ENCODE data around the gene HBZ.
A peak's percentile ranks its signal among the peaks of the same experiment; 100 is the strongest.
"Not testable (repeated sequence)": the region's sequence is repeated elsewhere in the genome, so short reads cannot be mapped to it uniquely, and the experiment has no call there.

The HBZ gene

DNA sequence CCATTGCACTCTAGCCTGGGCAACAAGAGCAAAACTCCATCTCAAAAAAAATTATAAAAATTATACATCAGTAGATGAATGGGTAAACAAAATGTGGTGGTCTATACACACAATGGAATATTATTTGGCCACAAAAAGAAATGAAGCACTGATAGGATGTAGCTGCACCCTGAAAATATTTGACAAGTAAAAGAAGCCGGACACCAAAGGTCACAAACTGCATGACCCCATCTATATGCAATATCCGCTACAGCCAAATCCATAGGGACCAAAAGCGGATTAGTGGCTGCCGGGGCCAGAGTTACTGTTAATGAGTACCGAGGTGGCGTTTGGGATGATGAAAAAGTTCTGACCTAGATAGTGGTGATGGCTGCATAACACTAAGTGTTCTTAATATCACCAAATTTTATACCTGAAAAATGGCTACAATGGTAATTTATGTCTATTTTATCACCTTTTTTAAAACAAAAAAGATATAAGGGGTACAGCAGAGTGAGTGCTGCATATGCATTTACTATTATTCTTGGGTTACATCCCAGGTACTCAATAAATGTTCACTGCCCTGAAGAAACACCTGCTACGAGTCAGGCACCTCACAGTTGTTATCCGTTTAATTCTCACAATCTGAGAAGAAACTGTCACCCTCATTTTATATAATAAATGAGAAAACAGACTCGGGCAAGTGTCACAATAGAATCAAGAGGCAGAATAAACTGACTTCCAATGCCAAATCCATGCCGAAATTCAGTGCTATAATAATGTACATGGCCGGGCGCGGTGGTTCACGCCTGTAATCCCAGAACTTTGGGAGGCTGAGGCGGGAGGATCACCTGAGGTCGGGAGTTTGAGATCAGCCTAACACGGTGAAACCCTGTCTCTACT, 27.0 kb downstream of the HBZ start:
- DNase-seq (ENCODE audit: low read depth), result no peak

DNA sequence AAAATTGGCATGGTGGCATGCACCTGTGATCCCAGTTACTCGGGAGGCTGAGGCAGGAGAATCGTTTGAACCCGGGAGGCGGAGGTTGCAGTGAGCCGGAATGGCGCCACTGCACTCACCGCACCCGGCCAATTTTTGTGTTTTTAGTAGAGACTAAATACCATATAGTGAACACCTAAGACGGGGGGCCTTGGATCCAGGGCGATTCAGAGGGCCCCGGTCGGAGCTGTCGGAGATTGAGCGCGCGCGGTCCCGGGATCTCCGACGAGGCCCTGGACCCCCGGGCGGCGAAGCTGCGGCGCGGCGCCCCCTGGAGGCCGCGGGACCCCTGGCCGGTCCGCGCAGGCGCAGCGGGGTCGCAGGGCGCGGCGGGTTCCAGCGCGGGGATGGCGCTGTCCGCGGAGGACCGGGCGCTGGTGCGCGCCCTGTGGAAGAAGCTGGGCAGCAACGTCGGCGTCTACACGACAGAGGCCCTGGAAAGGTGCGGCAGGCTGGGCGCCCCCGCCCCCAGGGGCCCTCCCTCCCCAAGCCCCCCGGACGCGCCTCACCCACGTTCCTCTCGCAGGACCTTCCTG, 27.7 kb downstream of the HBZ start, which contains the start of gene HBQ1:
TSS of gene HBQ1 (plus strand) at position 359 of the 575 bp plus-strand sequence. CDS start at position 387, 28 bp downstream.
- DNase-seq (ENCODE audit: low read depth), result no peak

DNA sequence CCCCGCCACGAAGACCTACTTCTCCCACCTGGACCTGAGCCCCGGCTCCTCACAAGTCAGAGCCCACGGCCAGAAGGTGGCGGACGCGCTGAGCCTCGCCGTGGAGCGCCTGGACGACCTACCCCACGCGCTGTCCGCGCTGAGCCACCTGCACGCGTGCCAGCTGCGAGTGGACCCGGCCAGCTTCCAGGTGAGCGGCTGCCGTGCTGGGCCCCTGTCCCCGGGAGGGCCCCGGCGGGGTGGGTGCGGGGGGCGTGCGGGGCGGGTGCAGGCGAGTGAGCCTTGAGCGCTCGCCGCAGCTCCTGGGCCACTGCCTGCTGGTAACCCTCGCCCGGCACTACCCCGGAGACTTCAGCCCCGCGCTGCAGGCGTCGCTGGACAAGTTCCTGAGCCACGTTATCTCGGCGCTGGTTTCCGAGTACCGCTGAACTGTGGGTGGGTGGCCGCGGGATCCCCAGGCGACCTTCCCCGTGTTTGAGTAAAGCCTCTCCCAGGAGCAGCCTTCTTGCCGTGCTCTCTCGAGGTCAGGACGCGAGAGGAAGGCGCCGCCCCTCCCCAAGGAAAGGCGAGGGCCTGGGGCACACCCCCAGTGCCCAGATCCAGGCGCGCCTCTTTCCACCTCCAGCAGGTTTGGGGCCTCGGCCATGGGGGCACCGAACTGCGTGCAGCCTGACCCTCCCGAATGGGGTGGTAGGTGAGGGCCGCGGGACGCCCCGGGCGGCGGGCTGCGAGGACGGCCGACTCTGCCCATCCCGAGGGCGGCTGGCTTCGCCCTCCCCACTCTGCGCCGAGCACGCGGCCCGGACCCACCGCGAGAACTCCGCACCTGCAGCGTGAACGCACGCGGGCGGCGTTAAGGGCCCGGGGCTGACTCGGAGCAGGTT, 28.5 kb downstream of the HBZ start:
- DNase-seq (ENCODE audit: low read depth), result peak; percentile 72

DNA sequence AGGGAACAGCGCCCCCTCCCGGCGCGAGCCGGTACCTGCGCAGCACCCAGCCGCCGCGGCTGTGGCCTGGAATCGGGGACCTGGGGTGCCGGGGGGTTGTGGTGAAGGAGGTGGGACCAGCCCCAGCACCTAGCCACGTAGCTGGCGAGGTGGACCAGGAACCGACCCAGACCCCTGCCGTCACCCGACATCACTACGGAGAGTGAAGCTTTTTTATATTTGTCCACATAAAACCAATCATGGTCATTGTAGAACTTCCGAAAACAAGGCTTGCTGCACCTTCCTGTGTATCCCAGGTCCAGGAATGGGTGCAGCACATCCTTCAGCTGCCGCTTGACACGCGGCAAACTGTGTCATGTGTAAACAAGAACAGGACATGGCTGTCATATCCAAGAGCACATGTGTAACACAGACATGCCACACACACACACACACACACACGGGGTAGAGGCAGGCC, 29.1 kb downstream of the HBZ start:
- no peak for DNase-seq (ENCODE audit: low read depth)

DNA sequence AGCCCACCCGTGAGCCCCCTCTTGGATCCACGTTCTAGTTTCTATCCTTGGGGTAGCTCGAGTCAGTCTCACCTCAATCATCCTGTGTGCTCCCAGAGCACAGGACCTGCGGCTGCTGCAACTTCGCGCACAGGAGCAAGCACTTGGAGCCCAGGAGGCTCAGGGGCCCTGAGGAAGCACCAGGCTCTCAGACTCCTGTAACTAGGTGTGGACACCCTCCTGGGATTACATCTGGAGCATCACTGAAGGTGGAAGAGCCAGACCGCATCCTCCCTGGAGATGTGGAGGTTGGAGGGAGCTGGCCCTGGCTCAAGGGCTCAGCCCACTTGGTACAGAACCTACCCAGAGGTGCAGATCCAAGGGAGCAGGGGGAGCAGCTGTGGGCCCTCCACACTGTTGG, 30.6 kb downstream of the HBZ start:
- no peak for DNase-seq (ENCODE audit: low read depth)

DNA sequence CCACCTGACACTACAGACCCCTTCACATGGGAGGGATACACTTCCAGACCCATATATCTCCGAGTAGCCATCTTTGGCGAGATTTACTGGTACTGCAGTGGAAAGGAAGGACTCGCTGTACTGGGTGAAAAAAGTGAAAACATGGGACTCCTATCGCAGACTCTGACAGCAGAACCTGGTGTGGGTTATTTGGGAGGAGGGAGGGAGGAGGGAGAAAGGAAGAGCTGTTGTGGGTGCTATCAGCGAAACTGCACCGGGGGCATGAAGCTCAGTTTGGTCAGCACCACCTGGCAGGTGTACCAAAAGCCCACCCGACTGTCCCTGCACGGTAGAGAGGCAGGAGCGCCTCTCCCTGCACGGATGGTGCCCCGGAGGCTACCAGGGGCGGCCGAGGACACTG, 32.8 kb downstream of the HBZ start:
- no peak for DNase-seq (ENCODE audit: low read depth)

DNA sequence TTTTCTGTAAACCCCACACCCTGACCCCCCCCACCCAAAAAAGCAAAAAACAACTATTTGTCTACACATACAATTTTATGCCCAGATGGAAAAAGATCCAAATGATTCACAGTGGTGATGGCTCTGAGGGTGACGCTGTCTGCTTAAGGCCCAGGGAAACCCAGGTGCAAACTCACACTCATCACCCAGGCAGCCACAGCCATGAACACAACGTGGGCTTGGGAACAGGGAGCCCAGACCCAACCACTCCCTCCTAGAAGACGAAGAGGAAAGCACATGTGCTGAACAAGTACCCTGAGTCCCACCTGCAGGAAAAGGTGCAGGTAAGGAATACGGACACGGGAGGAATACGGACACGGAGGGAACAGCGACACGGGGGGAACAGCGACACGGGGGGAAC, 33.2 kb downstream of the HBZ start:
- DNase-seq (ENCODE audit: low read depth), result no peak

DNA sequence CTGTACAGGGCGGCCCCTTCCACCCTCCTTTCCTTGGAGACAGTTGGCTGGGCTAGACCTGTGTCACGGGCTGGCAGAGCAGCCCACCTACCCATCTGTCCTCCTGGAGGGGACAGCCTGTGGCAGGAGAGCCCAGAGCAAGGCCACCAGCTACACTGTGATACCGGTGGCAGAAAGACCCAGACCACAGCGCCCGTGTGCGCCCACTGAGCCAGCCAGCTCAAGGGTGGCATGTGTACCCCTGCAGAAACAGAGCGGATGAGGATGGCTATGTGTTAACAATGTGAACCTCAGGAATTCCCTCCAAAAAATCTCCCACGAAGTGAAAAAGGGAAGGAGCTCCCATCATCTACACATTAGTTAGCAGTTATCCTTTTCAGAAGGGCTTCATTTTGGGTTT, 34.9 kb downstream of the HBZ start:
- DNase-seq (ENCODE audit: low read depth), result no peak

DNA sequence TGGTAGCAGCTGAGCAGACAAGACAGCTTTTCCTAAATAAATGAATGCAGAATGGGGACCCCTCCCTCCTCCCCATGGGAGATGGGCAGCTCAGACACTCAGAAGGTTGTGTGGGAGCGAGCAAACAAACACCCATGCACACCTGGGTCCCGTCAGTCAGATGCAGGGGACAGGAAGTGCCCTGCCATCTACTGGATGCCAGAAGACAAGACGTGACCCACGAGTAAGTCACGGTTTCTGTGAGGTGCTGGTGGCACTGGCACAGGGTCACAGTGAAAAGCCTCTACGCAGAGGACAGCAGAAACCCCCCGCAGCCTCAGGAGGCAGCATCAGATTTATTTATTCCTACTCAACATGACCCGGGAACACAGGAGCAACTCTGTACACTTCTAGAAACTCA, 36.2 kb downstream of the HBZ start:
- no peak for DNase-seq (ENCODE audit: low read depth)

DNA sequence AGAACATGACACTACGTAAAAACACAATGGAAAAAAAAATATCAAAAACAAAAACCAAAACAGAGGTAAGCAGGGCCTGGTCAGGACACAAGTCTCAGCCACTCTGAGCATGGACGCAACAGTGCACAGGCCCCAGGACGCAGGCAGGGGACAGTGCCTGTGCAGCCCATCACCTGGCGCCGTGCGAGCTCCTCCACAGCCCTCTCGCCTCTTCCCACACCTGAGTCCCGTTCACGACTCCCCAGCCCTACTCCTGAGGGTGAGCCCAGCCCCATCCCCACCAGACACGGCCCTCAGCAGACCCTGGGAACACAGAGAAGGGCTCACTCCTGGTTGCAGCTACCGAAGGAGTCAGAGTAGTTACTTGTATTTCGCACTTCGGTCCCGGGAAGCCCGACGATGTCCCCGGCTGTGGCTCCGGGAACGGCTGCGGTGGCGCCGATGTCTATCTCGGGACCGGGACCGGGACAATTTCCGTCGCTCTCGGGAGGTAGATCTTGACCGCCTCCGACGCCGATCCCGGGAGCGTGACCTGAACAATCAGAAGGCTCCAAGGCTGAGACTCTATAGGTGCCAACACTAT, 37.3 kb downstream of the HBZ start:
- no peak for DNase-seq (ENCODE audit: low read depth)

DNA sequence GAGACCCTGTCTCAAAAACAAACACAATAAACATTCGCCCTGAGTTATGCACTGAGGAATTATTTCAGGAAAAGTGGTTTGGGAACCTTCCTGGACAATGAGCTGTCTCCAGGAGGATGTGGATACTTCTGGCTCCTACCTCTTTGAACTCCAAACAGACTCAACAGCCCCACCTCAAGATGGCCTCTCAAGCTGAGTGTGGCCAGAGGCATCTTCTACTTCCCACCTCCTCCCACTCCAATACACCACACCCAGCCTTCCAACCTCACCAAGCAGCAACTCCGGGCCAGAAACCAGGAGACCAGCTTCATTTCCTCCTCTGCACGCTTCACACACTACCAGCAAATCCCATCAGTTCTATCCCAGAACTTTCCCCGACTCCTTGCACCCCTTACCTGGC, 39.4 kb downstream of the HBZ start:
- DNase-seq (ENCODE audit: low read depth), result no peak

DNA sequence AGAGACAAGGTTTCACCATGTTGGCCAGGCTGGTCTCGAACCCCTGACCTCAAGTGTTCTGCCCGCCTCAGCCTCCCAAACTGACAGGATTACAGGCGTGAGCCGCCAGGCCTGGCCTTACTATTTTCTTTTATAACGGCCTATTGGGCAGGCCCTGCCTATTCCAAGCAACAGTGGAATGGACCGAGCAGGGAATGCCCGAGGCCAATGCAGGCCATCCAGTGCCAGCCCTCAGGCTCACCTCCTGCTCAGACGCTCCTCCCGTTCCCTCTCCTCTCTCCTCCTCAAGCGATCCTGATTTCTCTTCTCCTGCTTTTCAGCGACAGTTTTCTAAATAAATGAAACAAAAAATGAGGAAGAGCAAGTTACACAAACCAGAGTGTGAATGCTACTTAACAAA, 40.2 kb downstream of the HBZ start:
- no peak for DNase-seq (ENCODE audit: low read depth)

DNA sequence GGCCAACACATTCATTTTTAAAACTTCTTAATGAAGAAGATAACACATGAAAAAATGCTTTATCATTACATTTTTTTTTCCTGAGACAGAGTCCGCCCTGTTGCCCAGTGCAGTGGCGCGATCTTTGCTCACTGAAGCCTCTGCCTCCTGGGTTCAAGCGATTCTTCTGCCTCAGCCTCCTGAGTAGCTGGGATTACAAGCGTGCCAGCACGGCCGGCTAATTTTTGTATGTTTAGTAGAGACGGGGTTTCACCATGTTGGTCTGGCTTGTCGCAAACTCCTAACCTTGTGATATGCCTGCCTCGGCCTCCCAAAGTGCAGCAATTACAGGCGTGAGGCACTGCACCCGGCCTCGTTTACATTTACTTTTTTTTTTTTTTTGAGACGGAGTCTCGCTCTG, 41.0 kb downstream of the HBZ start:
- DNase-seq (ENCODE audit: low read depth), result no peak

DNA sequence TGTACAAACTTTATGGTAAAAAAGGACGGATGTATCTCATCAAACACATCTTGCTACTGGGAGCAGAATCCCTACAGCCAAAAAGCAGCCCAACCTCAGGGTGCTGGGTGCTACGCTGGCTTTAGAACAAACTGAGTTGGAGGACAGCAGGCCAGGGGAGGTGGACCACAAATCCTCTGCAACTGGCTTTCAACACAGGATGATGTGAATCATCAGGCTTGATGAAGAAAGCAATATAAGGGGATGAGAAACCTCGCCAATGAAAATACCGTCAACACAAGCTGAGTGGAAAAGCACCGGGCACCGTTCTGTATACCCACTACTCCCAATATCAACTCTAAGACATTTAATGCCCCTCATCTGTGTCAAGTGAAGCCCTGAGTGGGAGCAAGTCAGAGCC, 42.1 kb downstream of the HBZ start:
- DNase-seq (ENCODE audit: low read depth), result no peak

DNA sequence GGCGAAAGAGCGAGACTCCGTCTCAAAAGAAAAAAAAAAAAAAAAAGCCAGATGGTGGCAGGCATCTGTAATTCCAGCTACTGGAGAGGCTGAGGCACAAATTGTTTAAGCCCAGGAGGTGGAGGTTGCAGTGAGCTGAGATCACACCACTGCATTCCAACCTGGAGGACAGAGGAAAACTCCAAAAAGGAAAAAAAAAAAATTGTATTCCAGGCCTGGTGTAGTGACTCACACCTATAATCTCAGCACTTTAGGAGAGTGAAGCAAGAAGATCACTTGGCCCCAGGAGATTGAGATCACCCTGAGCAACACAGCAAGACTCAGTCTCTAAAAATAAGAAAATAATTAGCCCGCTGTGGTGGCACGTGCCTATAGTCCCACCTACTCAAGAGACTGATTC, 47.9 kb downstream of the HBZ start:
- DNase-seq (ENCODE audit: low read depth), result no peak

DNA sequence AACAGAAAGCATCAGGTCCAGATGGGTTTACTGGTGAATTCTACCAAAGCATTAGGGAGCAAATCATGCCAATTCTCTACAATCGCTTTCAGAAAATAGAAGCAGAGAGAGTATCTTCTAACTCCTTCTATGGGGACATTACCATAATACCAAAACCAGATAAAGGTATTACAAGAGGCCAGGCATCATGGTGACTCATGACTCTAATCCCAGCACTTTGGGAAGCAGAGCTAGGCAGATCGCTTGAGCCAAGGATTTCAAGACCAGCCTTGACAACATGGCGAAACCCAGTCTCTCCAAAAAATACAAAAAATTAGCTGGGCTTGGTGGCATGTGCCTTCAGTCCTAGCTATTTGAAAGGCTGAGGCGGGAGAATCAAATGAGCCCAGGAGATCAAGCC, 50.8 kb downstream of the HBZ start:
- DNase-seq (ENCODE audit: low read depth), result no peak

DNA sequence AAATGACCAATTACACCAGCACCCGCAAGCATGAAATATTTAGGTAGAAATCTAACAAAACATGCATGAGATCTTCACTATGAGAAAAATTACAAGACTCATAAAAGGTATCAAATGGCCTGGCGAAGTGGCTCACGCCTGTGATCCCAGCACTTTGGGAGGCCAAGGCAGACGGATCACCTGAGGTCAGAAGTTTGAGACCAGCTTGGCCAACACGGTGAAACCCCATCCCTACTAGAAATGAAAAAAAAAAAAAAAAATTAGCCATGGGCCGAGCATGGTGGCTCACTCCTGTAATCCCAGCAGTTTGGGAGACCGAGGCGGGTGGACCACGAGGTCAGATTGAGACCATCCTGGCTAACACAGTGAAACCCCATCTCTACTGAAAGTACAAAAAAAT, 51.6 kb downstream of the HBZ start:
- DNase-seq (ENCODE audit: low read depth), result not testable (repeated sequence)
